ENCODE data around the gene SGPP2. TPM values are rescaled to one million over a fixed set of nuclear protein-coding genes. Genes with fewer than 3 reads are reported as not detected.

Gene SGPP2
- total RNA-seq, 2 donors from 2014 or later = 0.28 TPM; not detected in 1

DNA sequence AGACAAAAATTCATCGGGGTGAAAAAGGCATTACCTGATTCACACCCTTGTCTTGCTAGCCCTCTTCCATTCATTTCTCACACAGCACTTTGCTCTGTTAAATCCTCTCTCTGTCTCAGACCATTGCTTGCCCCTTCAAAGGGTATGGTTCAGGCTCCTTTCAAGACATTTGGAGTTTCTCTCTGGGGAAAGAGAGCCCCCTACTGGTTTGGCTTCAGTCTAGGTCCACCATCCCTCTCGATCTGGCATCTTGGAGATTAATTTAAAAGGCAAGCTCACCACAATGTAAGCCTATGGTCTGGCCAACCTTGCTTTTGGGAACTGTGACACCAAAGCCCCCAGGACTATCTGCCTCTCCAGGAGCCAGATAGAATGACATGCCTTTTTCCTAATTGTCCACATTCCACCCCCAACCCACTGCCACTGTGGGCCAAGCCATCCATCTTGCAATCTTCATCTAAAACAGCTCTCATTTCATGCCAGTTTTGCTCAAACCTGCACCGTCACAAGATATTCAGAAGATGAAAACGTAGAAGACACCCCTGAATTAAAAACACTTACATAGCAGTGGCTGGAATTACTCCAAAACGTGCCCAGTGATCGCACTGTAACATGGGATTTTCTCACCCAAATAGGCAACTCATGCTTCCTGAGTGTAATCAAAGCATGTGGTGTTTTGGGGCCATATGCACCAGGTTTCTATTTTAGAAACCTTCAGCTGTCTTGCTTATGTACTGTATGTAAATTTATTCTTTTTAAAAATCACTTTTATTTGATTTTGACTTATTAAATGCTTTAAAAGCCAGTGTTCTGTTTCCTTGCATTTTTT is 137.7 kb downstream of the SGPP2 start:
- Histone ChIP-seq H3K4me3 (no peak overlapping the region), H3K27ac (no peak overlapping the region), H3K9me3 (no peaks in the 10 kb centered on the region), H3K27me3 (replicated peaks; ENCODE audit: insufficient read depth) (no peaks in the 10 kb centered on the region), H3K4me1 (ENCODE audit: control insufficient read depth in 1 of 2, low read depth in 2 of 2) (no peaks in the 10 kb centered on the region), H3K36me3 (no peaks in the 10 kb centered on the region)
- ATAC-seq (ENCODE audit: insufficient number of reproducible peaks, low FRiP score, low read depth) (no peak), DNase-seq (ENCODE audit: low spot score) (no peak)
- TF ChIP-seq, protein P1, sequence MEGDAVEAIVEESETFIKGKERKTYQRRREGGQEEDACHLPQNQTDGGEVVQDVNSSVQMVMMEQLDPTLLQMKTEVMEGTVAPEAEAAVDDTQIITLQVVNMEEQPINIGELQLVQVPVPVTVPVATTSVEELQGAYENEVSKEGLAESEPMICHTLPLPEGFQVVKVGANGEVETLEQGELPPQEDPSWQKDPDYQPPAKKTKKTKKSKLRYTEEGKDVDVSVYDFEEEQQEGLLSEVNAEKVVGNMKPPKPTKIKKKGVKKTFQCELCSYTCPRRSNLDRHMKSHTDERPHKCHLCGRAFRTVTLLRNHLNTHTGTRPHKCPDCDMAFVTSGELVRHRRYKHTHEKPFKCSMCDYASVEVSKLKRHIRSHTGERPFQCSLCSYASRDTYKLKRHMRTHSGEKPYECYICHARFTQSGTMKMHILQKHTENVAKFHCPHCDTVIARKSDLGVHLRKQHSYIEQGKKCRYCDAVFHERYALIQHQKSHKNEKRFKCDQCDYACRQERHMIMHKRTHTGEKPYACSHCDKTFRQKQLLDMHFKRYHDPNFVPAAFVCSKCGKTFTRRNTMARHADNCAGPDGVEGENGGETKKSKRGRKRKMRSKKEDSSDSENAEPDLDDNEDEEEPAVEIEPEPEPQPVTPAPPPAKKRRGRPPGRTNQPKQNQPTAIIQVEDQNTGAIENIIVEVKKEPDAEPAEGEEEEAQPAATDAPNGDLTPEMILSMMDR (IDR thresholded peaks at IDR 0.05) = no peak

DNA sequence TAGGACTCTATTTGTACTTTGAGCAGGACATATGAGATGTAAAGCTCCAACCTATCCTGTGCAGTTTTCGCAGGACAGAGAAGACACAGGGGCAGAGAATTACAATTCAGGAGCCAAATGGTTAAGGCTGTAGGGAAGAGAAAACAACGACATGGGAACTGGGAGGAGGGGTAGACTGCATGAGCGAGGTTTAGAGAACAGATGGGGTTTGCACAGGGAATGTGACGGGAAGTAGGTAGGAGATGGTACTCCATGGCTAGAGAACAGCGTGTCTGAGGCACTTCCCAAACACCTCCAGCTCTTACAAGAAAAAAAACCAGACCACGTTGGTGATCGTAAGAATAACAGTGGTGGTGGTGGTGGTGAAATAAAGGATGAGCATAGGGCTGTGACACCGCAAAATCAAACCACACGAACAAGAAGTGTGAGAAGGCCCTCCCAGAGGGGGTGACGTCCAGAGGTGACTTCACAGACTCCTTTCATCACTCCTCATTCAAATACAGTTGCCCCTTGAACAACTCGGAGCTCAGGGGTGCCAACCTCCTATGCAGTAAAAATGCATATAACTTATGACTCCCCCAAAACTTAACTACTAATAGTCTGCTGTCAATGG is 138.9 kb downstream of the SGPP2 start:
- DNase-seq (ENCODE audit: low spot score) (no peak), ATAC-seq (ENCODE audit: insufficient number of reproducible peaks, low FRiP score, low read depth) (no peak)
- no peak overlapping the region for H3K27ac ChIP-seq
- H3K36me3 ChIP-seq = no peaks in the 10 kb centered on the region
- no peaks in the 10 kb centered on the region for H3K9me3 ChIP-seq
- no peaks in the 10 kb centered on the region for H3K4me1 ChIP-seq (ENCODE audit: control insufficient read depth in 1 of 2, low read depth in 2 of 2)
- H3K27me3 ChIP-seq (replicated peaks; ENCODE audit: insufficient read depth) = no peaks in the 10 kb centered on the region
- TF ChIP-seq, protein P1 (IDR thresholded peaks at IDR 0.05) = no peak
- H3K4me3 ChIP-seq = no peak overlapping the region

GRCh38 chr2:222563936-222564335 is 139.6 kb downstream of the SGPP2 start:
- TF ChIP-seq, protein P1 (IDR thresholded peaks at IDR 0.05) = no peak
- no peaks in the 10 kb centered on the region for H3K36me3 ChIP-seq
- no peaks in the 10 kb centered on the region for H3K4me1 ChIP-seq (ENCODE audit: control insufficient read depth in 1 of 2, low read depth in 2 of 2)
- DNase-seq (ENCODE audit: low spot score) = no peak
- H3K9me3 ChIP-seq = no peaks in the 10 kb centered on the region
- no peak overlapping the region for H3K4me3 ChIP-seq
- no peaks in the 10 kb centered on the region for H3K27me3 ChIP-seq (replicated peaks; ENCODE audit: insufficient read depth)
- no peak for ATAC-seq (ENCODE audit: insufficient number of reproducible peaks, low FRiP score, low read depth)
- H3K27ac ChIP-seq = no peak overlapping the region

- no peaks in the 10 kb centered on the region for H3K27me3 ChIP-seq (replicated peaks; ENCODE audit: insufficient read depth)
- H3K4me3 ChIP-seq = no peak overlapping the region
- ATAC-seq (ENCODE audit: insufficient number of reproducible peaks, low FRiP score, low read depth) = no peak
- H3K4me1 ChIP-seq (ENCODE audit: control insufficient read depth in 1 of 2, low read depth in 2 of 2) = no peaks in the 10 kb centered on the region
- TF ChIP-seq, protein P1 (IDR thresholded peaks at IDR 0.05) = no peak
- no peaks in the 10 kb centered on the region for H3K36me3 ChIP-seq
- no peak for DNase-seq (ENCODE audit: low spot score)
- no peaks in the 10 kb centered on the region for H3K9me3 ChIP-seq
- no peak overlapping the region for H3K27ac ChIP-seq
These were observed 141.9 kb downstream of the SGPP2 start for GRCh38 chr2:222566229-222566628.

DNA sequence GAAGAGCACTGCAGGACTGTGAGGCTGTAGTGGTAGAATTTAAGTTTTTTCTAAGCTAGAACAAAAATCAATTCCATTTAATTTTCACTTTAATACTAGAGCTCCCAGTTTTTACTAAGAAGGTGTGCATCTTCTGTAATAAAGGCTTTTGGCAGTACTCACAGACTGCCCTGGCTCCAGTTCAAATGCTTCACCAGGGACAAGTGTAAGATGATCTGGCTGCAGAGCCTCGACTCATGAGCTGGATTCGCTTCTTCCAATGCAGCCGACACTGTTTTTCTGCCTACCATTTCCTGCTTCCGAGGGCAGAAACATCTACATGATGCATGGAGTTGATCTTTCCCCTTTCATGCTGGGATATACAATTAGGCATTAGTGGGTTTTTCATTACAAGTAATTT is 144.5 kb downstream of the SGPP2 start:
- H3K27ac ChIP-seq = no peak overlapping the region
- H3K36me3 ChIP-seq = no peaks in the 10 kb centered on the region
- peaks cover 7 to 15% of the 10 kb centered on the region in 2 donors for H3K4me1 ChIP-seq (ENCODE audit: control insufficient read depth in 1 of 2, low read depth in 2 of 2)
- TF ChIP-seq, protein P1 (IDR thresholded peaks at IDR 0.05) = no peak
- H3K27me3 ChIP-seq (replicated peaks; ENCODE audit: insufficient read depth) = no peaks in the 10 kb centered on the region
- H3K4me3 ChIP-seq = no peak overlapping the region
- no peak for ATAC-seq (ENCODE audit: insufficient number of reproducible peaks, low FRiP score, low read depth)
- no peak for DNase-seq (ENCODE audit: low spot score)
- no peaks in the 10 kb centered on the region for H3K9me3 ChIP-seq
